Fibroblast of skin of scalp (primary cell): ENCODE measurements around the gene SERPINA5.
"Not testable (repeated sequence)": the region's sequence is repeated elsewhere in the genome, so short reads cannot be mapped to it uniquely, and the experiment has no call there.

Source experiments
- DNase-seq: peaks from one replicate; pipeline ENCODE4 v3.0.0-alpha.2; 2013

SERPINA5 gene

DNA sequence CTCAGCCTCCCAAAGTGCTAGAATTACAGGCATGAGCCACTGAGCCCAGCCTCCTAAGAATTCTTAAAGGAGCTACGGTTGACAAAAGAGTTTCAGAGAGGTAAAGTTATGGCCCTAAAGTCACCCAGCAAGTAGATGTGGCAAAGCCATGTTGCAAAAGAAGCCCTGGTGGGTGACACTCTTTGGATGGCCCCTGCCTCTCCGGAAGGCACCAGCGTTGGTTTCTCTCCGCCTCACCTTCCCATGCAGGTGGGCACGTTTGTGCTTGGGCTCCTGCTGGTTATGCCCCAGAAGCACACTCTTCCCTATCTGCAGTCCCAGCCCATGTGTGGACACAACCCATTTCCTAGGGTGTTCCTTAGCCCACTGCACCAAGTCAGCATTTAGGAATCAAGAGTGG lies 21.5 kb downstream of the SERPINA5 start:
- DNase-seq = no peak

DNA sequence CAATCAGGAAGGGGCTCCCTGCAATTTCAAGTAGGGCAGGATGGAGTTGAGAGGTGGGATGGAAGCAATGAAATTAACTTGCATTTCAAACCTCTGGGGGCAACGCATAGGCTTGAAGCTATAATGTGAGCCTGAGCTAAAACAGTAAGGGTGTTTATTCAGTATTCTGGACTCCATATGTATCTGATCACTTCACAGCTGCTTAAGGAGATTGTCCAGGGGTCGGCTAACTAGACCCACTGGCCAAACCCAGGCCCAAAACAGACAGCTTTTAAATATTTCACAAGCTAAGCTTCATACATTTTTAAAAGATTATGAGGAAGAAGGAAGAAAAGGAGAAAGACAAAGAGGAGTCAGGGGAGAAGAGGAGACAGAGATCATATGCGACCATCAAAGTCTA lies 24.1 kb downstream of the SERPINA5 start:
- DNase-seq = no peak

- not testable (repeated sequence) for DNase-seq
Observed at GRCh38 chr14:94608966-94609365, 27.7 kb downstream of the SERPINA5 start.

DNA sequence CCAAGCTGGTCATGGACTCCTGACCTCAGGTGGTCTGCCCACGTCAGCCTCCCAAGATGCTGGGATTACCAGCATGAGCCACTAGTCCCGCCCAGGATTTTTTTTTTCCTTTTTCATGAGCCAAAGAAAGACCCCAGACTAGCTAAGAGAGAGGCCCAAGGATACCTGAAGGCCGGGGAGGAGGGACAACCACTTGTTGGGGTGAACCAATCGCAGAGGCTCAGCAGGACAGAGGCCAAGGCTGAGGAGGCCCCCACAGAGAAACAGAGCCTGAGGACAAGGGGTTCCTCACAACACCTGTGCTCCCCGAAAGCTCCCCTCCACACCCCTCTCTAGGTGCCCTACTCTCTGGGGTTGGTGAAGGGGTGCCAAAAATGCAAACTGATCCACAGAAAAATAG lies 30.0 kb downstream of the SERPINA5 start:
- no peak for DNase-seq

- DNase-seq = no peak
Observed at GRCh38 chr14:94612174-94612573, 30.9 kb downstream of the SERPINA5 start, which contains the start of gene SERPINA3. Gene SERPINA3 (plus strand): TSS chr14:94612391. CDS start chr14:94614442, 2,051 bp downstream.

- DNase-seq = no peak
Observed at GRCh38 chr14:94612580-94613554, 31.6 kb downstream of the SERPINA5 start.

DNA sequence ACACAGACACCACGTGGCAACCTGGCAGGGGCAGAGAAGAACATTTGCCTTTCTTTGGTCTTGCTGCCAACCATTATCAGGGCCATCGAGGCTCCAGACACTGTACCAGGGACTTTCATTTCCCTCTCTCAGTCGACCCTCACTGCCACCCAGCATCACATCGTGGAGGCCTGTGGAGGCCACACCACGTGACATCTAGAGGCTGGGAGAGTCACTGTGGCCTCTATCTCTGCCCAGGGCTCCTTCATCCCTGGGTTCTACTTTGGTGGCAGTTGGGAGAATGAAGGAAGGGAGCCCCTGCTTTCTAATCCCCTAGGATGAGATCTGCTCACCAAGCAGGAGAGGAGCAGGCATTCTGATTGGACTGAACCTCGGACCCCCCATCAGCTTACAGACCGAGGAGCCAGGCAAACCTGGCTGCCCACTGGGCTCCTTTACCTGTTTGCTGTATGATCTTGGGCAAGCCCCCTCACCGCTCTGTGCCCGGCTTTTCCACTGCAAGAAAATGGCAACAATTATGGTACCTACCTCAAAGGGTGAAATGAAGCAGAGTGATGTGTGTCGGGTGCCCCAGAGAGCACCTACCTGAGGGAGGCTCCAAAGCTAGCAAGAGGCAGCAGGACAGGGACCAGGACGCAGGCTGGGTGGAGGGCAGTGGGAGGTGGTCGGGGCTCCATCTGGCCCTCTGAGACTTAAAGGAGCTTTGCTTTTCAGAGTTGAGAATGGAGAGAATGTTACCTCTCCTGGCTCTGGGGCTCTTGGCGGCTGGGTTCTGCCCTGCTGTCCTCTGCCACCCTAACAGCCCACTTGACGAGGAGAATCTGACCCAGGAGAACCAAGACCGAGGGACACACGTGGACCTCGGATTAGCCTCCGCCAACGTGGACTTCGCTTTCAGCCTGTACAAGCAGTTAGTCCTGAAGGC lies 32.8 kb downstream of the SERPINA5 start:
- DNase-seq = no peak

- no peak for DNase-seq
Observed at GRCh38 chr14:94614802-94615201, 33.6 kb downstream of the SERPINA5 start.

GRCh38 chr14:94615254-94615653 lies 34.0 kb downstream of the SERPINA5 start:
- no peak for DNase-seq

GRCh38 chr14:94615823-94616570 lies 34.8 kb downstream of the SERPINA5 start:
- DNase-seq = no peak

DNA sequence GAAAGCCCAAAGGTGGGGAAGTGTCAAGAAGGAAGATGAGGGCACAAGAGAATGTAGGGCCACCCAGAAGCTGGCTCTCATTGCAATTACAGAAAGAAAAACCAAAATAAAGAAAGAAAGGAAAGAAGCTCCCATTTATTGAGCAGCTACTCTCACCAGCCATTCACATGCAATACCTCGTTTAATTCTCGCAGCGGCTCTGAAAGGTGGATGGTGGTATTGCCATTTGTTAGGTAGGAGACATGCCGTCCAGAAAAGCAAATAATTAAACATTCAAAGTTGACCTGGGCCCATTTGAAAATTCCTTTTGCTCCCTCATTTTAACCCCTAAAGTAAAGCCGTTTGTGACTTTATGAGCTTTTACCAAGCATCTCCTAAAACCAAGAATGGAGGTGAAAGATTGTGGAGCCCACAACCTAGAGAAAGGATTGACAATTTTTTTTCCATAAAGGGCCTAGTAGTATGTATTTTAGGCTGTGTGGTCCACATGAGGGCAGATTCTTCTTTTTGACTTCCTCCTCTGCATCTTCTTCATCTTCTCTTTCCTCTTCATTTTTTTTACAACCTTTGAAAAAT lies 36.2 kb downstream of the SERPINA5 start:
- no peak for DNase-seq

DNA sequence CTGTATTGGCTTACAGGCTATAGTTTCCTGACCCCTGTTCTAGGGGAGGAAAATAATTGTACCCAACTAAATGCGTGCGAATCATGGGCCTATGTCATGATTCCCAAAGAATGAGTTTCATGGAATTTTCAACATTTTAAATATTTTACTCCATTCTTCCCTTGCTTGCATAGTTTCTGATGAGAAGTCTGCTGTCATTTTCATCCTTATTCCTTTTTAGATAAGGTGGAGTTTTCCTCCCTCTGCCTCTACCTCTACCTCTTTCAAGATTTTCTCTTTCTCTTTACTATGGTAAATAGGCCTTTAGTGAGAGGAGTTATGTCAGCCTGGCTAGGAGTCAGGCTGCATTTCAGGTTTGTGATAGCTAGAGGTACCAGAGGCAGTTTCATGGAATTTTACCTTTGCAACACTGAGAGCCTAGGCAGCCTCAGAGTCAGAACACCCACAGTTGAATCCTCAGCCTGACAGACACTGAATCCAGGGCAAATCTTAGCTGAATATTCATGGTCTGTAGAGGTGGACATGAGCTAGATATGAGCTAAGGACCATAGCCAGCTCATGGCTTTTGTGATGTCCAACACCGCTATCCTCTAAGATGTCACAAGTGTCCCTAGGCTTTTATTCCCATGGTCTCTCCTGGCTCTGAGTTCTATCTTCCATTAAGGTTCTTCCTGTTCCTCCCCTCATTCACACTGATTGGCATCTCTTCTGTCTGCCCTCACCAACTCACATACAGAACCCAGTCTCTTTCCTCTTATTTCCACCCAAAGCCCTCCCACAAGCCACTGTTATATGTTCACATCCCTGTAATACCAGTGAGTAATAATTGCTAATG lies 37.0 kb downstream of the SERPINA5 start:
- no peak for DNase-seq

DNA sequence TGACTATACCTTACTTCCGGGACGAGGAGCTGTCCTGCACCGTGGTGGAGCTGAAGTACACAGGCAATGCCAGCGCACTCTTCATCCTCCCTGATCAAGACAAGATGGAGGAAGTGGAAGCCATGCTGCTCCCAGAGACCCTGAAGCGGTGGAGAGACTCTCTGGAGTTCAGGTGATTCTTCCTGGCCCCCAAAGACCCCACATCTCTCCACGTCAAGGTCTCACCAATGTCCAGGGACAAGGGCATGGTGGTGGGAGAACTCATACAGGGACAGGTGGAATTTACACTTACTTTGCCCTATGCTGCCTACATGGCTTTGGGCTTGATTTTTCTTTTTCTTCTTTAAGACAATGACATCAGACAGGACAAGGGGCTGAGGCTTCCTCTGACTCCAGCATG lies 38.1 kb downstream of the SERPINA5 start:
- DNase-seq = no peak

DNA sequence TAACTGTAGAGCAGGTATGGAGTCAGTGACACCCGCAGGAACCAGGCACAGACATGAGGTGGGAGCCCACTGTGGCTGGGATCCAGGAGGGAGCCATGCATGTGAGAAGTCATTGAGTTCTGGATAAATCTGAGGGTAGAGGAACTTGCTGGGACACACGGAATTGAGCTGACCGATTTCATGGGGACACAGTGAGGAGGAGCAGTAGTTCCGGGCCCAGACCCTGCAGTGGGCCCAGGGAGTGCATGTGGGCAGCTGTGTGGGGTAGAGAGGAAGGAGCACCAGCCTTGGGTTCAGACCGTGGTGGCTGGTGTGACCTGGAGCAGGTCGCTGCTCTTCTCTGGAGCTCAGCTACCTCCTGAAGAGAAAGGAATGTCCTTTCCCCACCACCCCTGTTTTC lies 39.4 kb downstream of the SERPINA5 start:
- DNase-seq = no peak

- DNase-seq = no peak
Observed at GRCh38 chr14:94621358-94622134, 40.3 kb downstream of the SERPINA5 start.

GRCh38 chr14:94622653-94623421 lies 41.6 kb downstream of the SERPINA5 start:
- no peak for DNase-seq

DNA sequence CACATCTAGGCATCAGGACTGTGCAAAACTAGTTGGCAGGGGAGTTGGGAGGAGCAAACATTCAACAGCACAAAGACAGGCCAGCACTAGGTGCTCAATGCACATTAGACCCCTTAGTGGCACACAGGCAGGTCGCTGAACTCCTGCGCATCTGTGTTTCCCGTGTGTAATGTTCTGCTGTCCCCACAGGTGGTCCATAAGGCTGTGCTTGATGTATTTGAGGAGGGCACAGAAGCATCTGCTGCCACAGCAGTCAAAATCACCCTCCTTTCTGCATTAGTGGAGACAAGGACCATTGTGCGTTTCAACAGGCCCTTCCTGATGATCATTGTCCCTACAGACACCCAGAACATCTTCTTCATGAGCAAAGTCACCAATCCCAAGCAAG lies 42.2 kb downstream of the SERPINA5 start:
- DNase-seq = no peak

GRCh38 chr14:94623856-94624499 lies 42.8 kb downstream of the SERPINA5 start:
- DNase-seq = no peak
